Activated CD8-positive, alpha-beta memory T cell treated with anti-CD3 and anti-CD28 coated beads for 36 hours (primary cell): ENCODE measurements around the gene PLEKHA7. TPM values are rescaled to one million over a fixed set of nuclear protein-coding genes. Genes with fewer than 3 reads are reported as not detected.

Experiments used
- CTCF ChIA-PET: fragments of 350-600 bp; sonication (Branson Sonifier 250); formaldehyde crosslinking; loops from one replicate; lab custom pipeline; 2021; ENCODE audit warnings: antibody characterized with exemption; lab: Charles Lee
- POLR2A ChIA-PET: fragments of 350-600 bp; sonication (Branson Sonifier 250); formaldehyde crosslinking; loops from one replicate; lab custom pipeline; 2021; ENCODE audit warnings: antibody characterized with exemption; lab: Charles Lee
- total RNA-seq, 2 experiments: library from RNA; stranded (reverse); gene quantifications; one replicate each; pipeline ENCODE4 v1.2.3, GENCODE V29; 2021

PLEKHA7 gene
- total RNA-seq, 2 experiments from 2014 or later = 9.5 TPM

- ChIA-PET POLR2A (no interaction called here), CTCF (interaction anchor here (1.6 kb wide), 1 partner anchor 271 kb away, joined by 5 read pairs; no protein-coding TSS in a partner anchor)
Observed at GRCh38 chr11:16792426-16792825, 221.8 kb downstream of the PLEKHA7 start.

DNA sequence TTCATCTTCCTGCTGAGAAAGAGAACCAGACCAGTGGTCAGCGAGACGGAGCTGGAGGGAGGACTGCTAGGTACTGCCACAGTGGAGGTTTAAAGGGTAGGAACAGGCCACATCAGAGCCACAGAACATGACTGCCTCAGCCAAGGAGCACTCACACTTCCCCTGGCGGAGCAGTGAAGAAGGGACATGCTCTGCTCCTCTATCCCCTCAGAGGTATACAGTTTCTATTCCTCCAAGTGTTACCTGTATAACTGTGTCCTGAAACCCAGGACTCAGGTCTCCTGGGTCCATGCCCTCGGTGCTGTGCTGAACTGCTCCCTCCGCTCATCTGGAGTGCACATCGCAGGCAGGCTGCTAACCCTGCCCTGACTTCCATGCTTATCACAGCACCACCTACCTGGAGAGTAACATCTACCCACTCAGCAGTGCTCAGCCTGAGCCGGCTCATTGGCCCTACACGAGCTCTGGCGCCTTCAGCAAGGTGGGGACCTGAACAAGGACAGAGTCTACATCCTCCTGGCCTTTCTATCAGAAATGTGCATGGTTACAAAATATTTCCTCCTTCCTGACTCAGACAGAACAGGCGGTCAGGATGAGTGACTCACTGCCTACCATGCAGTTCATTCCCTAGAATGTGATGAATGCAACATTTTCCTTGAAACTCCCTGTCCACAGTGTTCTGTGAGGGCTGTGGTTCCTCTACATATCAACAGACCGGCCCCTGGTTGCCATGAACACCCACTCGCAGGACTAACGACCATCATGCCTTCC is 222.8 kb downstream of the PLEKHA7 start:
- ChIA-PET CTCF (no interaction called here), POLR2A (no interaction called here)

DNA sequence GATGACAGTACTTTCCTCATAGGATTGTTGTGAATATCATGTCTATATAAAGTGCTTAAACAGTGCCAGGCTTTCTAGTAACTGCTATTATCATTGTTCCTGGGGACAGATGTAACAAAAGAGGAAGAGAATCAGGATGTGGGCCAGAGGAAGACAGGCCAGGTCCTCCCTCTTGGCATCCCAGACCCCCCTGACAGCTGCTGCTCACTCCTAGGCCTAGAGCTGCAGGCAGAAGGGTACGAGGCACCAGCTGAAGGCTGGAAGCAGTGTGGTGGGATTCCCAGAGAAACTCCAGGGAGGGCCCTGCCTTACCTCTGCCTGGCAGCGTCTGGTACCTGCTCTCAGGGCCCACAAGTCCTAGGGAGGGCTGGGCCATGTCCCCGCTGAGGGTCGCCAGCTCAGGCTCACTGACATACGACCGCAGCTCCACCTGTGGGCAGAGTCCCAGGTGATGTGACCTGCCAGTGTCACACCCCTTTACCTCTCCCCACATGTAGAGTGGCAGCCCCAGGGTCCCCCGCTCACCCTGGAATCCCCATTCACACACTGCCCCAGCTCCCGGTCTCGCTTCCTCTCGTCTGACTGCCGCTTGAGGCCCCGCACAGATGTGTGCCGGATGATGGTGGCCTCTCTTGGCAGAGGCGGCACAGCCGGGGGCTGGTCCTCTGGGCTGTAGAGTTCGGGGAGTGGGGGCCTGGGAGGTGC is 223.6 kb downstream of the PLEKHA7 start:
- ChIA-PET POLR2A (no interaction called here), CTCF (no interaction called here)

GRCh38 chr11:16789560-16790485 is 224.4 kb downstream of the PLEKHA7 start:
- CTCF ChIA-PET = interaction anchor here (1.0 kb wide), 1 partner anchor 16 kb away, joined by 4 read pairs; no protein-coding TSS in a partner anchor
- POLR2A ChIA-PET = interaction anchor here (0.6 kb wide), 1 partner anchor 1226 kb away, joined by 3 read pairs; no protein-coding TSS in a partner anchor

- ChIA-PET CTCF (interaction anchor here (1.0 to 1.7 kb wide), 4 partner anchors 13 to 152 kb away, joined by 3 to 8 read pairs (median 5); no protein-coding TSS in a partner anchor), POLR2A (interaction anchor here (0.6 kb wide), 1 partner anchor 1227 kb away, joined by 3 read pairs; no protein-coding TSS in a partner anchor)
Observed at GRCh38 chr11:16789063-16789420, 225.2 kb downstream of the PLEKHA7 start.

DNA sequence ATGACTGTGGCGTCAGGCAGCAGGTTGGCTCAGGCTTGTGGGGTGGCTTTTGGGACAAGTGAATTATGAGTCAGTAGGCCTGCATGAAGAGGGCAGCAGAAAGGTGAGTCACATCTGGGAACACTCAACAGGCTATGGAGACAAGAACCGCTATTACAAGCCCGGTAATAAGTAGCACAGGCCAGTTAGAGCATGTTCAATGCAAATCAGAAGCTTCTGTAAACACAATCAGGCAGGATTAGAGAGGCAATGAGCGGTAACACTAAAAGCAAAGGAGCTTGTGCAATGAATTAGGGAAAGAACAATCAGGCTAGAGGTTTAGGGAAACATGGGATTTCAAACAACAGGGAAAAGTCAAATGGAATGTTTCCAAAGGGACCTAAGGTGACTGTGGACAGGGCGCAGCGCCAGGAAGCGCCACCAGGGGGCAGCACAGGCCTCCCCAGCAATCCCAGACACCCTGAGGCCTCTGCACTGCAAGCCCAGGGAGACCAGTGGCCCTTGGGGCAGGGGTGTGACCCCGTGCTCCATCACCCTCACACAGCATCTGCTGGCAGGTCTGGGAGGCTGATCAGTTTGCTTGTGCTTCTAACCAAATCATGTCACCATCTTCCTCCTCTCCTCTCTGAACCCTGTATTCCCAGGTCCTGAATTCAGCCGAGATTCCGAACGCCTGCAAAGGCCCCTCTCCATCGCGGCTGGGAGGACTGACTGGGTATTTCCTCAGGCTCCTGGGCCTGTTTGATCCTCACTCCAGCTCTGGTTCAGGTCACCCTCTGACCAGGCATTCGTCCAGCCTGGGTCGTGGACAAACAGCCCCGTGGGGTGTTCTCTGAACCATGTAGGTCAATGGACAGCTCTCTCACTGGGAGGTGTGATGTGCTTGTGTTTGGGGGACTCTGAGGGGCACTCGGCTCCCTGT is 225.8 kb downstream of the PLEKHA7 start:
- CTCF ChIA-PET = interaction anchor here (0.7 to 1.7 kb wide), 7 partner anchors 13 to 275 kb away, joined by 3 to 8 read pairs (median 3); no protein-coding TSS in a partner anchor
- POLR2A ChIA-PET = no interaction called here

- POLR2A ChIA-PET = no interaction called here
- CTCF ChIA-PET = interaction anchor here (0.6 to 1.4 kb wide), 6 partner anchors 34 to 276 kb away, joined by 3 to 8 read pairs (median 4); no protein-coding TSS in a partner anchor
Observed at GRCh38 chr11:16787035-16787742, 227.0 kb downstream of the PLEKHA7 start.

DNA sequence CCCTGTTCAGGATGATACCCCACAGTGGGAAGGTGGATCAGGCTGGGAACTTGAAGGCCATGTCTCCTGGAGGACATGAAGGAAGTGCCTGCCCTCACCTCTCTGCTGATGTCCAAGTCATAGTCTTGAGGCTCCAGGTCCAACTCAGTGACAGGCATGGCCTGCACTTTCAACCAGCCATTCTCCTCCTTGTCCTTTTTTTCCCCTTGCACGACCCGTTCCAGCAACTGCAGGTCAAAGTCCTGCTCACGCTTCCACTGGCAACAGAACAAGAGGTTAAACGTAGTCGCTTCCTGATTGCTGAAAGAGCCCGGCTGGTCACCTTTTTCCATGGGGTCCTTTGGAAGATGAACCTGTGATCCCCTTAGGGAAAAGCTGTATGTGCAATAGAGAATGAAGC is 228.1 kb downstream of the PLEKHA7 start:
- POLR2A ChIA-PET = interaction anchor here (1.0 kb wide), 1 partner anchor 15 kb away, joined by 3 read pairs; no protein-coding TSS in a partner anchor
- CTCF ChIA-PET = interaction anchor here (1.2 to 1.4 kb wide), 6 partner anchors 14 to 277 kb away, joined by 3 to 8 read pairs (median 4); no protein-coding TSS in a partner anchor

GRCh38 chr11:16785520-16786128 is 228.6 kb downstream of the PLEKHA7 start:
- ChIA-PET CTCF (interaction anchor here (0.6 to 1.4 kb wide), 7 partner anchors 13 to 277 kb away, joined by 3 to 8 read pairs (median 4); no protein-coding TSS in a partner anchor), POLR2A (interaction anchor here (1.0 kb wide), 1 partner anchor 15 kb away, joined by 3 read pairs; no protein-coding TSS in a partner anchor)

GRCh38 chr11:16784666-16785065 is 229.5 kb downstream of the PLEKHA7 start:
- CTCF ChIA-PET = interaction anchor here (0.6 to 1.2 kb wide), 4 partner anchors 12 to 231 kb away, joined by 3 to 4 read pairs (median 4); no protein-coding TSS in a partner anchor
- POLR2A ChIA-PET = no interaction called here

DNA sequence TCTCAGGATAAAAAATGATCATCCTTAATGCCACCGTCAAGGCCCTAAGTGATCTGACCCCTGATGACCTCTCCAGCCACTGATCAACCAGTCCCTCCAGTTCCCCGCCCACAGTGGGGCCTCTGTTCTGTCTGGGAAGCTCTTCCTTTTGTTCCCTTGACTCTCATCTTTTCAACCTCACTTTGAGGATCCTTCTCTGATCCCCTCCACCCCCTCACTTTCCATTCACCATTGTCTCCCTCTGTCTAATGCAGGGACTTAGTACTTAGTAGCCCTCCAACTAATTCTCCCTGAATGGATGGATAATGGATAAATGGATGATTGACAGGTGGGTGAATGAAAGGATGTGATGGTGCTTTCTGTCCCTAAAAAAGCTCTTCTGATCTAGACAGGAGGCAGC is 230.1 kb downstream of the PLEKHA7 start:
- POLR2A ChIA-PET = no interaction called here
- CTCF ChIA-PET = interaction anchor here (0.5 to 0.7 kb wide), 2 partner anchors 23 to 462 kb away, joined by 3 read pairs; no protein-coding TSS in a partner anchor

DNA sequence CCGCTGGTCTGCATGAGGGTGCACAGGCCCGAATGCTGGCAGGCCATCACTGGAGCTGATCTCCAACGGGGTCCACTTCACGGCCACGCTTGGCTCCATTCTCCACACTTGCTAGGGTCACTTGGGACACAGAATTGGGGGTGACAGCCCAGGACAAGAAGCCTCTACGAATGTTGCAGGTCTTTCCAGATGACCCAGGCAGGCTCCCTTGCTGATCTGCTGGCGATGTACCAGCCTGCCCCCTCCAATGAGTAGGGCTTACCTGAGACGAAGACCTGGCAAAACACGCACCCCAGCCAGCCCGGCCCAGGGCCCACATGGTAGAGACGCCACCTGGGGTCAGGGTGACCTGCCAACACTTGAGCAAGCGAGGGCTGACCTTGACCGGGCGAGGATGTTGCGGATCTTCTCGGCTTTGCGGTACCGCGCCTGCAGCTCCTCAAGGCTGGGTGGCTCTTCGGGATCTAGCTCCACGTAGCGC is 230.9 kb downstream of the PLEKHA7 start:
- ChIA-PET POLR2A (no interaction called here), CTCF (no interaction called here)

DNA sequence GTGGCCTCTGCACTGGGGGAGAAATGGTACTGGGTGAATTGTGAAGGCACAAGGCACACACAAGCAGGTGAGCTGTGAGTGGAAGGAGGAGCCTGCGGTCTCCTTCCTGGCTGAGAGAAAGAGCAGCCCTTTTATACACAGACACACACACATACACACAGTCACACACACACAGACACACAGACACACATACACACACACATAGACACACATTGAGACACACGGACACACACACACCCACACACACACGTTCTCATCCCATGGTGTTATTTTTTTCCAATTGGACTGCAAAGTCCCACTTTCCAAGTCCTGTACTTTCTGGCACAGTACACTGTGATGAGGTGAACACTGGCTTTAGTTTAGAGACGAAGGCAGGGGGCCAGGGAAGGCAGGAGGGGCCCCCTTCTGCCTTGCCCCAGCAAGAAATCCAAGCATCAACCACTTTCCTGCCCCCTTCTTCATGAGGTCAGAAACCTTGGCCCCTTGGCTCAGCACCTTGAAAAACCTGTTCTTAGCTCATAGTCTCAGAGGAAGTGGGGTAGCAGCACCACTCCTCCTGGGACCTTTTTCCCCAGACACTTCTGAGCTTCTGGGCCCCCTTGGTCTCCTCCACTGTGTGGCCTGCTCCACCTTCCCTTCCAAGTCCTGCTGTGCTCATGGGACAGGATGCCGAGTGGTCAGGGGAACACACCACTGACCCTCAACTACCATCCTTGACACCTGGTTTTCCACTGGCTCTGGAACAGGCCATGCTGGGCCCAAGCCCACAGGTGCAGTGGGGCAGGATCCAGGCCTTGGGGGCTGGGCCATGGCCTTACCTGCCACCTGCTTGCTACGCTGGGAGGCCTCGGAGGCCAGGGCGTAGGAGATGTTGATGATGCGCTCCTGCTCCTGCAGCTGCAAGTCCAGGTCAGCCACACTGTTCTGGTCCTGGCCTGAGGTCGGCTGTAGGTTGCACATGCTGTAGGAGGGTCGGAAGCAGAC is 232.0 kb downstream of the PLEKHA7 start:
- CTCF ChIA-PET = no interaction called here
- POLR2A ChIA-PET = no interaction called here

DNA sequence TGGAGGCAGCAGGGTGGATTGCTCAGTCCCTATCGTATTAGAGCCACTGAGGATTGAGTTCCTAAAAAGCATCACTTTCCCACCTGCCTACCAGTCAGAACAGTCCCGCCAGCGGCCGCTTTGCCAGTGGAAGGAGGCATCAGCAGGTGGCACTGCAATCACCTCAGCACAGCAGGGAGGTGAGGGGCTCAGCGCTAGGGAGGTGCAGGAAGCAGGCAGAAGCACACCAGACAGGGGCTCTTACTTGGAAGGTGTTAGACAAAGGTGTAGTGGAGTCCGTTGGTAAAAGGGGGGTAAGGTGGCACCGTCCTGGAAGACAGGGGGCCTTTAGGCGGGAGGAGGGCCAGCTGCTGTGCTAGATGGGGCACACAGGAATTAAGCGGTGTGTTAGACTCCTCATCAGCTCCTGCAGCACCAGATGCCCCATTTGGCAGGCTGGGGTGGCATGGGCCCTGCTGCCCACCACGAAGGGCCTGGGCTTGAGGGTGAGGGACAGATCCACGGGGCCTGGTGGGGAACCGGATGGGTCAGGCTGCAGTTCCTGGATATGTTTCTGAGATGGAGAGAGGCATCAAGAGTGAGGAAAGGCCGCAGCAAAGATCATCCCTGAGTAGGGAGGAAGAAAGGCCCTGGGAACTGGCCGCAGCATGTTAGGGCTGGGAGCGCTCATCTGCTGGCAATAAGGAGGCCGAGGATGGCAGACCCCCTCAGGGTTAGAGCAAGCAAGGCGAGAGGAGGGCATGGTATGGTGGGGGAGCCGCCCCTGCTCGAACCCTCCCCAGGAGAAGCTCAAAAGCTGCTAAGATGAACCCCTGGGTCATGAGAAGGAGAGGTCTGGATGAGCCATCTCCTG is 233.3 kb downstream of the PLEKHA7 start:
- CTCF ChIA-PET = interaction anchor here (0.6 kb wide), 1 partner anchor 1167 kb away, joined by 3 read pairs; no protein-coding TSS in a partner anchor
- POLR2A ChIA-PET = no interaction called here
